Measurements from ENCODE around the gene ZNF536. TPM values are rescaled to one million over a fixed set of nuclear protein-coding genes. Genes with fewer than 3 reads are reported as not detected.
"Not testable (repeated sequence)": the region's sequence is repeated elsewhere in the genome, so short reads cannot be mapped to it uniquely, and the experiment has no call there.

Gene ZNF536
- total RNA-seq, 4 donors from 2014 or later = 0.51 to 1.0 (median 0.77) TPM

DNA sequence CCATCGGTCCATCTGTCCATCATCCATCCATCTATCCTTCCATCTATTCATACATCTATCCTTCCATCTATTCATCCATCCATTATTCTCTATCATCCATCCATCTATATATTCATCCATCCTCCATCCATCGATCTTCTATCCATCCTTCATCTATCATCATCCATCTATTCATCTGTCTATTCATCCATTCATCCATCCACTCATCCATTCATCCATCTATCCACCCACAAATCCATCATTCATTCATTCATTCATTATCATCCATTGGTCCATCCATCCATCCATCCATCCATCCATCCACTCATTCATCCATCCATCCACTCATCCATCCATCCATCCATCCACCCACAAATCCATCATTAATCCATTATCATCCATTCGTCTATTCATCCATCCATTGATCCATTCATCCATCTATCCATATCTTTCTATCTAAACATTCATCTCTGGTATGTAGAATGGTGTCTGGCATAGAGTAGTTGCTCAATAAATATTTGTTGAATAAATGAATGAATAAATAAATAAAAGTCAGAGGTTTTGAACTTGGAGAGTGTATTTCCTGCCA, 36.6 kb downstream of the ZNF536 start:
- 87 to 92% methylated on average over 3 of the region's 3 CpGs for WGBS, 2 donors
- TF ChIP-seq, protein P1, sequence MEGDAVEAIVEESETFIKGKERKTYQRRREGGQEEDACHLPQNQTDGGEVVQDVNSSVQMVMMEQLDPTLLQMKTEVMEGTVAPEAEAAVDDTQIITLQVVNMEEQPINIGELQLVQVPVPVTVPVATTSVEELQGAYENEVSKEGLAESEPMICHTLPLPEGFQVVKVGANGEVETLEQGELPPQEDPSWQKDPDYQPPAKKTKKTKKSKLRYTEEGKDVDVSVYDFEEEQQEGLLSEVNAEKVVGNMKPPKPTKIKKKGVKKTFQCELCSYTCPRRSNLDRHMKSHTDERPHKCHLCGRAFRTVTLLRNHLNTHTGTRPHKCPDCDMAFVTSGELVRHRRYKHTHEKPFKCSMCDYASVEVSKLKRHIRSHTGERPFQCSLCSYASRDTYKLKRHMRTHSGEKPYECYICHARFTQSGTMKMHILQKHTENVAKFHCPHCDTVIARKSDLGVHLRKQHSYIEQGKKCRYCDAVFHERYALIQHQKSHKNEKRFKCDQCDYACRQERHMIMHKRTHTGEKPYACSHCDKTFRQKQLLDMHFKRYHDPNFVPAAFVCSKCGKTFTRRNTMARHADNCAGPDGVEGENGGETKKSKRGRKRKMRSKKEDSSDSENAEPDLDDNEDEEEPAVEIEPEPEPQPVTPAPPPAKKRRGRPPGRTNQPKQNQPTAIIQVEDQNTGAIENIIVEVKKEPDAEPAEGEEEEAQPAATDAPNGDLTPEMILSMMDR (IDR thresholded peaks at IDR 0.05) = no peak
- no peak for TF ChIP-seq POLR2A (IDR thresholded peaks at IDR 0.05)
- intact Hi-C loops (cut with DNase I; ENCODE audit: low total_unique reads) = no loop called here
- H3K4me3 ChIP-seq (ENCODE audit: low read depth, poor library complexity, severe bottlenecking) = no peak overlapping the region
- DNase-seq (ENCODE audit: low spot score in 2 of 2) = no peak

- intact Hi-C loops (cut with DNase I; ENCODE audit: low total_unique reads) = no loop called here
- H3K4me3 ChIP-seq (ENCODE audit: low read depth, poor library complexity, severe bottlenecking) = no peak overlapping the region
- TF ChIP-seq POLR2A (IDR thresholded peaks at IDR 0.05) = no peak
- TF ChIP-seq, protein P1 (IDR thresholded peaks at IDR 0.05) = no peak
- DNase-seq (ENCODE audit: low spot score in 2 of 2) = no peak
- 74 to 79% methylated on average over 1 of the region's 1 CpG for WGBS, 2 donors
These were observed 39.5 kb downstream of the ZNF536 start for GRCh38 chr19:30411714-30412113.

DNA sequence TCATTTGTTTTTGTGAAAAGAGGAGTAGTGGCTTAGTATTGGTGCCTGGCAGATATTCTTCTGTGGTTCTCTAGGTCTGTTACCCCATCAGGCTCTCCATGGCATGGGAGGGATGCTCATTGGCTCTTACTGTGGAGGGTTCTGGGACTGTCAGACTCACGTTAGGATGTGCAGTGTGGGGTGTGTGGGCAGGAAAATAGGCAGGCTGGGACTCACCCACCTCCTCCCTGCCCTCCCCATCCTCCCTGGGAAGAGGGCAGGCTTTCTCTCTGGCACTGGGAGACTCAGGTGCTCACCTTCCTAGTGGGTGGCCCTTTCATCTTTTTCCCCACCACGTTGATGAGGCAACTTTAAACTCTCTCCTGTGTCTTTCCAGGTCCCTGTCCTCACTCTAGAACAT, 44.2 kb downstream of the ZNF536 start:
- WGBS, 2 donors = 32 to 52% methylated on average over 2 of the region's 2 CpGs

GRCh38 chr19:30417166-30417565, 45.0 kb downstream of the ZNF536 start:
- WGBS, 2 donors = 72 to 77% methylated on average over 4 of the region's 4 CpGs
- H3K4me3 ChIP-seq (ENCODE audit: low read depth, poor library complexity, severe bottlenecking); intact Hi-C loops (cut with DNase I; ENCODE audit: low total_unique reads): not testable (repeated sequence)
- peak in 1 of 2 donors; percentile 29 for DNase-seq (ENCODE audit: low spot score in 2 of 2)

More for the DNA sequence above, 44.2 kb downstream of the ZNF536 start:
- H3K4me3 ChIP-seq (ENCODE audit: low read depth, poor library complexity, severe bottlenecking) = no peak overlapping the region
- intact Hi-C loops (cut with DNase I; ENCODE audit: low total_unique reads) = no loop called here
- TF ChIP-seq, protein P1 (IDR thresholded peaks at IDR 0.05) = no peak
- TF ChIP-seq POLR2A (IDR thresholded peaks at IDR 0.05) = no peak
- DNase-seq (ENCODE audit: low spot score in 2 of 2) = peak in 1 of 2 donors; percentile 46

DNA sequence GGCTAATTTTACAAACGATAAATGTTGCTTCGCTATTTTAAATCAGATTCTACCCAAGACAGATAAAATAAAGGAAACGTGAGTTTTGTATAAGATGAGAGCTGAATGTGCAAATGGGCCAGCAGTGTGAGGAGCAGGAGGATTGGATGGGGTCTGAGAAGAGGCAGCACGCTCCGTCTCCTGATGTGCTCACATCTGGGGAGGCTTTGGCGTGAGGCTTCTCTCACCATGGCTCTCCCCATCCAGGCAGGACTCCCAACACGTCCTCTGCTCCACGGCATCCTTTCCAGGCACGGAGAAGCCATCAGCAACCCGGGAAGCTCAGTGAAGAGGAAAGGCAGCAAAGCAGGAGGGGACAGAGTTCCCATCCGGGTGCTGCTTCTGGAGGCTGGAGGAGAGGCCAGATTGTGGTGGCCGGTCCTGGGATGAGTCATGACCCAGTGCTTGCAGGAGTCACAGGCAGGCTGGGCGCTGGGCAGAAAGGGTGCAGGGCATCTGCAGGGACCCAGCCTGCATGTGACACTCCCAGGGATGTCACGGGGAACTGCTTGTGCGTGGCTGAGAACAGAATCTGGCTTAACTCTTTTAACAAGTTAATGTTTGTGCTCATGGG, 47.5 kb downstream of the ZNF536 start:
- DNase-seq (ENCODE audit: low spot score in 2 of 2) = peak in 1 of 2 donors; percentile 78
- intact Hi-C loops (cut with DNase I; ENCODE audit: low total_unique reads) = no loop called here
- WGBS, 2 donors = 50 to 68% methylated on average over 15 of the region's 15 CpGs
- no peak for TF ChIP-seq POLR2A (IDR thresholded peaks at IDR 0.05)
- TF ChIP-seq, protein P1 (IDR thresholded peaks at IDR 0.05) = no peak
- no peak overlapping the region for H3K4me3 ChIP-seq (ENCODE audit: low read depth, poor library complexity, severe bottlenecking)

- intact Hi-C loops (cut with DNase I; ENCODE audit: low total_unique reads) = no loop called here
- 83 to 84% methylated on average over 8 of the region's 8 CpGs for WGBS, 2 donors
These were observed 48.1 kb downstream of the ZNF536 start for GRCh38 chr19:30420316-30420715.

GRCh38 chr19:30420881-30421280, 48.7 kb downstream of the ZNF536 start:
- 84 to 88% methylated on average over 10 of the region's 10 CpGs for WGBS, 2 donors
- intact Hi-C loops (cut with DNase I; ENCODE audit: low total_unique reads) = no loop called here
- H3K4me3 ChIP-seq (ENCODE audit: low read depth, poor library complexity, severe bottlenecking) = no peak overlapping the region
- DNase-seq (ENCODE audit: low spot score in 2 of 2) = peak in 1 of 2 donors; percentile 49
- TF ChIP-seq POLR2A (IDR thresholded peaks at IDR 0.05) = no peak
- TF ChIP-seq, protein P1 (IDR thresholded peaks at IDR 0.05) = no peak

More at GRCh38 chr19:30420316-30420715, 48.1 kb downstream of the ZNF536 start:
- no peak for TF ChIP-seq POLR2A (IDR thresholded peaks at IDR 0.05)
- H3K4me3 ChIP-seq (ENCODE audit: low read depth, poor library complexity, severe bottlenecking) = no peak overlapping the region
- DNase-seq (ENCODE audit: low spot score in 2 of 2) = no peak
